DMS53 treated with DMSO at 0.1 percent for 48 hours (cell line): ENCODE results near the gene PPP2R1B.
"Not testable (repeated sequence)": the region's sequence is repeated elsewhere in the genome, so short reads cannot be mapped to it uniquely, and the experiment has no call there.

ENCODE experiments used
- DNase-seq: peaks from one replicate; lab custom pipeline; 2025; ENCODE audit not compliant: unreplicated experiment; lab: John Stamatoyannopoulos, UW

The PPP2R1B gene

DNA sequence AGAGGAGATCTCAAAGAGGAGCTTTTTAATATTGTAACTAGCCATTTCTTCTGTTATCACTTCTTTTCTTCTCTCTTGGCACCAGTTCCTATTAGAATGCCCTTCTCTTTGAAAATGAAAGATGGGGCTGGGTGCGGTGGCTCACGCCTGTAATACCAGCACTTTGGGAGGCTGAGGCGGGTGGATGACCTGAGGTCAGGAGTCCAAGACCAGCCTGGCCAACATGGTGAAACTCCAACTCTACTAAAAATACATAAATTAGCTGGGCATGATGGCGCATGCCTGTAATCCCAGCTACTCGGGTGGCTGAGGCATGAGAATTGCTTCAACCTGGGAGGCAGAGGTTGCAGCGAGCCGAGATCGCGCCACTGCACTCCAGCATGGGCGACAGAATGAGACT, 18.1 kb upstream of the PPP2R1B start:
- DNase-seq = not testable (repeated sequence)

DNA sequence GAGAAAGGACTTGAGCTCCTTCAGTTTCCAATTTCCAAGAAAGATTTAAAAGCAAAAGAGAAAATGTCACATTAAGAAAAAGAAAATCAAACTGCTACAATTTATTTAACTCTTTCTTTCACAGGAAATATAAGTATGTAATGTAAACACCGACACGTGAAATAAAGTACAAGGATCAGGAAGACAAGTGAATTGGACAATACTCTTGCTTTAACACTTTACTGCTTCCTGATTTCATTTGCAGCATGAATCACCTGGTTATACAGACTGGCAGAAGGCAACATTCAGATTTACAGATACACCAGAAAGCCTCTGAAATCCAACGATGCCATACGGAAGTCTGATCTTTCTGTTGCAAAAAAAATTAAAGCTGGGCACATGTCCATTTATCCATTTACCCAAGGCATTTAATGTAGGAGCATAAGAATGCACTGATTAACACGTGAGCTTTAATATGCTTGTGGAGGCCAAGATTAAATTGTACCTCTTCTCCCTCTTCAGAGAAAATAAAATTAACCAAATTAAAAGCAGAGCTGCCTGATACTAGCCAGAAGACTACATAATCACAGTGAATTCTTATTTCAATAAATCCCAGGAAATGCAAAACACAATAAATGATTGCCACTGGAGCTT, 16.0 kb upstream of the PPP2R1B start:
- no peak for DNase-seq

DNA sequence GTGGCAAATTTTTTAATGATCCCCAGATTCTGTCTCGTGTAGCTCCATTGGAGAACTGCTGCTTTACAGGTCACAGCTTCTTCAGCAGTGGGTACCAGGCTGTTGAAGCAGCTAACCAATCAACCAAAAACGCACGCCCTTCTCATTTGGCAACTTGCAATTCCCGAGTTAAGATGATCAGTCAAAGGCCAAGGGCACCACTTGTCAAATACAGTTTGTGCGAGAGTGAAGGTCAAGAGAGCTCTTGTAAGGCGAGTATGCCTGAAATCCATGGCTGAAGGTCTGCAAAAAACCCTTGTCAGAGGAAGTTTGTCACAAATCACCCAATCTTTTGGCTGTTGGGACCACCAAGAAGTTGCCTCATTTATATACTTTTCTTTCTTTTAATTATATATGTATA, 12.9 kb upstream of the PPP2R1B start:
- no peak for DNase-seq

DNA sequence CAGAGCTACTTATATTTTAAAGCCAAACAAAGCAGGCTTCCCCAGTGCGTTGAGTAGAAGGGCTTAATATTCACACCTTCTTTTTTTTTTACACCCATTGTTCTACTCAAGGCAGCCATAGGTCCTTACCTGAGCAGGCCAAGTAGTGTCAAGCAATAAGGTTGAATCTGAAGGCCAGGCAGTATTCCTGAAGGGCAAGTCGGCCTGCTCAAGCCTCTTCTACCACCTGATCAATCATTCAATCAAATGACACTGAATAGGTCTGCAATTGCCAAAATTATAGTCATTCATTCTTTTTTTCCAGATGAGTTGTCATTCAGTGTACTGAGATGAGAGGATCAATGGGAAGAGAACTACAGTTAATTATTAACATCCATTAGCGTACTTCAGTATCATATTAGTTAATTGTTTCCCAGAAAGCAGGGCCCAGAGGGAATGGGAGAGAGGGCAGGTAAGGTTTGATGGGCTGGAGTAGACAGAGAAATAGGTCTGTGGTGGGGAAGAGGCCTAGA, 11.9 kb upstream of the PPP2R1B start:
- DNase-seq = peak; percentile 12

DNA sequence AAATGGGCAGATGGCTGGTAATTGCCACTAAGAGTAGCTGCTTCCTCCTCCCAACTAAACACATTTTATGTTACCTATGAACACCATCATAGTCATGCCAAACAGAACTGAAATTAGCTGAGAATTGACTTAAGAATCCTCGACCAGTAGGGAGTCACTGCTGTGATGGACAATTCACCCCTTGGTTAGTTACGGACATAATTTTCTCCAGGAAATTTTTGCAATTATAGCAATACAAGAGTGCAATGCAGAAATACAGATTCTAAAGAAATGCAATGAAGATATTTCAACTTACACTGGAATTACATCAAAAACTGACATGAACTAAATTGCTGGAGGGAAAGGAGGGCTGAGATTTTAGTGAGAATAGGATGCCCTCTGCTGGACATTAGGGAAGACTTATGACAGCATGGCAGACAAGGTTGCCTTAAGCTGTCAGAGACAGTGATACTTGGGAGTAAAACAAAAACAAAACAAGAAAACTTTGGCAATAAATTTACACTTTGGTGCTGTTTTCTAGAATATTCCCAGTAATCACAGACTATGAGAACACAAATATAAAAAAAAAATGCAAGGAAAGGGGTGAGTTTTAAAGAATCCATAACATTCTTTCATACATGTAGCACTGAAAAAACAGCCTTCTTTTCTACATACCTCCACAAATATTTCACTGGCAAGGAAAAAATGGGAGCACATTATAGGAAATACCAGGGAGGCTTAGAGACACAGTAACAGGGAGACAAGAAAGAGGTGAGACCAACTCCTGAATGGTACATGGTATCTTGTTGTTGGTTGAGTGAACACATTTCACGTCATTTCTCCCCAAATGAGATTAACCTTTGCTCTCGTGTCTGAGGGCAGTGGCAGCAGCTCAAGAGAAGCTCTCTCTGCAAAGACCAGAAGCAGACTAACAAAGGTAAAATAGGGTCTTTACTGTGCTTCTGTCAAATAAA, 11.2 kb upstream of the PPP2R1B start:
- DNase-seq = peak; percentile 64

DNA sequence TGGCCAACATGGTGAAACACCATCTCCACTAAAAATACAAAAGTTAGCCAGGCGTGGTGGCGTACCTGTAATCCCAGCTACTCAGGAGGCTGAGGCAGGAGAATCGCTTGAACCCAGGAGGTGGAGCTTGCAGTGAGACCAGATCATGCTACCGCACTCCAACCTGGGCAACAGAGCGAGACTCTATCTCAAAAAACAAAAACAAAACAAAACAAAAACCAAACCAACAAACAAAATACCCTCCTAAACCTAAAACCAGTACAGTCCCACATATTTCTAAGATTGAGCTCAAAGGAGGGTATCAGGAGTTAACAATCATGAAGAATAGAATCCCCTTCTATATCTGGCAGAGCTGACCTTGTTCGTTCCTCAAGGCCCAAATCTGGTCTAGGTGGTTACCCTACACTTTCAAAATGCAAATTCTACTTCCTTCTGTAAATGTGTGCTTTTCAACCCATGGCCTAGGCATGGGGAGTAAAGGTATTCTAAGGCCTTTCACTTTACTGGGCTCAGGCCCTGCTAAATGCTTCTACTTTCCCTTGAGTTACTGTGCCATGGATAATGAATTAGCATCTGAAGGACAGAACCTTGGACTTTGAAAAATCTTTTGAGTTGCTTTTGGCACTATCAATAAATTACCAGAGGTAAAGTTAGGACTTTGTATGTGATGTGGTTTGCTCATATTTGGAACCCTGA, 10.4 kb upstream of the PPP2R1B start:
- no peak for DNase-seq

DNA sequence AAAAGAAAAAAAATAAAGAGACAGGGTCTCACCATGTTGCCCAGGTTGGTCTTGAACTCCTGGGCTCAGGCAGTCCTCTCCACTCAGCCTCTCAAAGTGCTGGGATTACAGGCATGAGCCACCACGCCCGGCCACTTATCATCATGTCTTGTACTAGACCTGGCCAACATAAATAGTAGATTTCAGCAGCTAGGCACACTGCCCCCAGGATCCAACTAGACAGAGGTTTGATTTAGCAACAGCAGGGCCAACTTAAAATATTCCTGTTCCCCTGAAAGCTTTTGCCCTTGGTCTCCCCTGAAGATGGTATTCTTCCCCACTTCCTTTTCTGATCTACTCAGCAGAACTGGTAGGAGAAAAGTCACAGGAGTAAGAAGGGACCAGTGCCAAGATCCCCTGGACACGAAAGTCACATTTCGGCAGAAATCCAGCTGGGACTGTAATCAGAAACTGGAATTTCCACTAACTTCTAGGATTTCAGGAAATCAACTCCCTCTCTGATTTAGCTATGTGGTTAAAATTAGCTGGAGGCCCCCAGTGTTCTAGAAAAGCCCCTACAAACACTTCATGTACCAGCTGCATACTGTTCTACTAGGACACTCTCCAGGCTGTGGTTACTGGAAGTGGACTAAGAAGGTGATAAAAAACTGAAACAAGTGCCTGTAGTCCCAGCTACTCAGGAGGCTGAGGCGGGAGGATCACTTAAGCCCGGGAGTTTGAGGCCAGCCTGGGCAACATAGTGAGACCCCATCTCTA, 8.9 kb upstream of the PPP2R1B start:
- no peak for DNase-seq

DNA sequence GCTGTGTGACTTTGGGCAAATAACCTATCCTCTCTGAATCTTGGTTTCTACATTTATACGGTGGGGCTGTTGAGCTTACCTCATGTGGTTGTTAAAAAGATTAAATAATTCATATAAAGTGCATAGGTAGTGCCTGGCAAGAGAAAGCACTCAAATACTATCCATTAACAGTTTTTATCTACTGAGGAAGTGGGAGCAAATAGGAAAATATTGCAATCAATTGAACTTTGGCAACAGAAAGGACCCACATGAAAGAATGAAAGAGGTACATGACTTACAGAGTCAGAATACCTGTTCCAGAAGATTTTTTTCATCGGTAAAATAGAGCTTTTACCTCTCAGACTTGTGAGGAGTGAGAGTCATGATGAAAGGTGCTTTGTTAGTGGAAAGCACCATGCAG, 6.3 kb upstream of the PPP2R1B start:
- no peak for DNase-seq

DNA sequence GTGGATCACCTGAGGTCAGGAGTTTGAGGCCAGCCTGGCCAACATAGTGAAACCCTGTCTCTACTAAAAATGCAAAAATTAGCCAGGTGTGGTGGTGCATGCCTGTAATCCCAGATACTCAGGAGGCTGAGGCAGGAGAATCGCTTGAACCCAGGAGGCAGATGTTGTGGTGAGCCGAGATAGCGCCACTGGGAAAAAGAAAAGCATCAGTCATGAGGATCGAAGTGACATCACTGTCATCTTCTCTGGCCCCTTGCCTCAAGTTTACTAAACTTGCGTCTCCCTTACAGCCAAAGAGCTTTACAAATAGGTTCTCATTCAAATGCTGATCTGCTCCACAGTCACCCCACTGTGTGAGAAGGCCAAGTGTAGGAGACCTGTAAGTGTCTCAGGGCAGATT, 5.0 kb upstream of the PPP2R1B start:
- DNase-seq = not testable (repeated sequence)

DNA sequence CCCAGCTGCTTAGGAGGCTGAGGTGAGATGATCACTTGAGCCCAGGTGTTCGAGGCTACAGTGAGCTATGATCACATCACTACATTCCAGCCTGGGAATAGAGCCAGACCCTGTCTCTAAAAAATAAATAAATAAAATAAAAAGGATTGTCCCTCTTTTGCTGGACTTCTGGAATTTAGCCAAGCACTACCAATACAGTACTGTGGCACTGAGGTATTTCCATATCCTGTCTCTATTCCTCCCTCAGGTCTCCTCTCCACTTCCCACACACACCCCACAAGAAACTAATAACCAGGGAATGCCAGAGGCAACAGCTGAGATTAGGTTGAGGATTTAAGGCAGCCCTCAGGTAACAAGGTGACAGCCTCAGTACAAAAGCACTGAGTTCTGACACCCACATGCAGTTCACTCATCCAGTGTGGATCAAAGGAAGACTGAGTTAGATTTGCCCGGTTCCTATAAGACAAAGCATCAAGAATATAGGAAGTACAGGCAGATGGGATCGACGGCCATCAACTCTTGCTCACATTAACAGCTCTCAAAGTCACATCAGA, 4.5 kb upstream of the PPP2R1B start:
- no peak for DNase-seq

DNA sequence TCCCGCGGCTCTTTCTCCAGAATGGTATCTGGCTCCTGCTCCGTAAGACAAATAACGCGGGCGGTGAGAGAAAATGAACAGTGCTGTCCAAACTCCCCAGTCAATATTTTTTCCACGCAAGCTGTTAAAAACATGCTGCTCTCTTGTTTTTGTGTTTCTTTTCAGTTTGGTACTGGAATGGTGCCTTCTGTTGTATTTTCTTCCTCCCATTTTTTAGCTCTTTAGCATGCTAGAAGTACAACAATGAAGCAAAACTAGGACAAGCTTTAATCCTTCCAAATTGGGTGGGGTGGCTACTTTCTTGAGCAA, 599 bp upstream of the PPP2R1B start:
- DNase-seq = peak; percentile 49

DNA sequence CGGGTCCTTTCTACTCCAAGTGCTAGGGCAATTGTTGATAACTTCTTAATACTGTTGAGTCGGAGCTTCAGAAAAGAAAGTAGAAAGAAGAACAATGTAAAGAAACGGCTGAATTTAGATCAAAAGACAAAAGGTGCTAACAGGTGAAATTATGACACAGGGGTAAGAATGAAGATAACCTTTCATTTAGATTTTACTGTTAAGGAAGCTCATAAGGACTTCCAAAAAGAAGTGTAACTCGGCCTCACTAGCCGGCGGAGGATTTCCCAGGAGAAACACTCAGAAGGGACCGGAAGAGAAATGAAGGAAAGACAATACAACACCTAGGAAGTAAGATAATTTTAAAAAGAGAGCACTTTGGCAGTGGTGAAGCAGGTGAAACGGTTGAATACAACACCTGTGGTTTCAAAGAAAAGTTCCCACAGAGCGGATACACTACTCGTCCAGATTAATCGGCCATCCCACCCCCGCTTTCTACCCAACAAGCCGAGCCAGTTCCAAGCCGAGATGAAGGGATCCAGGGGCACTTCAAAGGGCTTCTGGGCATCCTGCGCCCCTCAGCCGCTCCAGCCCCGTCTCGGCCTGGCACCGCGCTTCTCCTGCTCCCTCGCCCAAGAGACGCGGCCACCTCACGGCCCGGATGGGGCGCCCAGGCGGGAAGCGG, 737 bp downstream of the PPP2R1B start:
- DNase-seq = no peak

DNA sequence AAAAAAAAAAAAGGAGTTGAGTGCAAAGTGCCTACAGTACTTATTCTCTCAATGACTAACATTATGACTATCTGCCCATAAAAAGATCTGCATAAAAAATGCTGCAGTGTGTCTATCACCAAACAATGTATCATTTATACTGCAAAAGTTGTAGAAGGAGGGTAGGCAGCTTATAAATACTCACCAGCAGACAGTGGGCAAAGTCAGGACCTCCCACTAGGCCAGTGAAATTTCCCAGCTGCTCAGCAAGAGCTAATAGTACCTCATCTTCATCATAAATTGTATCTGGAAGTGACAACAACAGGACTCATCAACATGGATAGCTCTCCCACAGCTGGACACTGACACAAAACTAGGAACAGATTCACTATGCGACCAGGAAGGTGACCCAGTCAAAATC, 1.6 kb downstream of the PPP2R1B start:
- no peak for DNase-seq

DNA sequence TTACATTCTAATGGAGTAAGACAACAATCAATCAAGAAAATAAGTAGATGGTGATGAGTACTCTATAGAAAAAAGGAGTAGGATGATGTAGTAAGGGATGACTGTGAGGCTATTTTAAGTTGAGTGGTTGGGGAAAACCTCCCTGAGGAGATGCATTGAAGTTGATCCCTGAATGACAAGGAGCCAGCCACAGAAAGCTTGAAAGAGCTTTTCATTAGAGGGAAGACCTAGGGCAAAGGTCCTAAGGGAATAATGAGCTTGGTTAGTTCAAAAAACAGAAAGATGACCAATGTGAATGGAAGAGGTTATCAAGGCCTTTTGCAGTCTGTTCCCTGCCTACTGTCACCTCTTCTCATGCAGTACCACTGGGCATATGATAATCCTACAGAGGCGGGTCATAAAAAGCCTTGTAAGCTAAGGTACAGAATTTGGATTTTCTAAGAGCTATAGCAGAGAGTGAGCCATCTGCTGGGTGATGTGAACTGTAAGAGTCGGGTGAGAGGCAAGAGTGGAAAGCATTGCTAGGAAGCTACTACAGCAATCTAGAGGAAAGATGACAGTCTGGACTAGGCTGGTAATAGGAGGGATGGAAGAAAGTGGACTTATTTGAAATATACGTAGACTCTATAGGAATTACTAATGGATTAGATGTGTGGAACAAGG, 3.1 kb downstream of the PPP2R1B start:
- no peak for DNase-seq

DNA sequence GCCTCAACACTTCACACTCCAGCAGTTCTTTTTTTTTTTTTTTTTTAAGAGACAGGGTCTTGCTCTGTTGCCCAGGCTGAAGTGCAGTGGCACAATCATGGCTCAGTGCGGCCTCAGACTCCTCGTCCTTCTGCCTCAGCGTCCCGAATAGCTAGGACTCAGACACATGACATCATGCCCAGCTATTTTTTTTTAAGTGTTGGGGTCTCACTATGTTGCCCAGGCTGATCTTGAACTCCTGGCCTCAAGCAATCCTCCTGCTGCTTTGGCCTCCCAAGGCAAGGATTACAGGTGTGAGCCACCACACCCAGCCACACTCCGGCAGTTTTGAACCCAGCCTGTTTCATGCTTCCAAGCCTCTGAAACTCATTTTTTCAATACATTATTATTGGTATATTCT, 3.7 kb downstream of the PPP2R1B start:
- DNase-seq = no peak

DNA sequence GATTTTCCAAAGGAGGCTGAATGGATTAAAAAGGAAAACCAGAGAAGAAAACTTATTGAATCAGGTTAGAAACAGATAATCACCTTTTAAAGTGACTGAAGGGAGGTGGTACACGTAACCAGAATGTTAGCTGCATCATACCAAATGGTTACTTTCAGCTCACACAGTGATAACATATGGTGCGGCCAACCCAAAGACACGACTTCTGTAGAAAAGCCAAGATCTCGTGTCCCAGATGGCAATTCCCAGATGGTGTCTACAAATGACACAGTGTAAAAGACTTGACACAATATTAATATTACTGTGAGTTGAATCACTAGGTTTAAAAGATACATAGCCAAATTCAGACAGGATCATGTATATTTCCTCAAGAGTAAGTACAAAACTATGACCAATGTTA, 5.2 kb downstream of the PPP2R1B start:
- no peak for DNase-seq

DNA sequence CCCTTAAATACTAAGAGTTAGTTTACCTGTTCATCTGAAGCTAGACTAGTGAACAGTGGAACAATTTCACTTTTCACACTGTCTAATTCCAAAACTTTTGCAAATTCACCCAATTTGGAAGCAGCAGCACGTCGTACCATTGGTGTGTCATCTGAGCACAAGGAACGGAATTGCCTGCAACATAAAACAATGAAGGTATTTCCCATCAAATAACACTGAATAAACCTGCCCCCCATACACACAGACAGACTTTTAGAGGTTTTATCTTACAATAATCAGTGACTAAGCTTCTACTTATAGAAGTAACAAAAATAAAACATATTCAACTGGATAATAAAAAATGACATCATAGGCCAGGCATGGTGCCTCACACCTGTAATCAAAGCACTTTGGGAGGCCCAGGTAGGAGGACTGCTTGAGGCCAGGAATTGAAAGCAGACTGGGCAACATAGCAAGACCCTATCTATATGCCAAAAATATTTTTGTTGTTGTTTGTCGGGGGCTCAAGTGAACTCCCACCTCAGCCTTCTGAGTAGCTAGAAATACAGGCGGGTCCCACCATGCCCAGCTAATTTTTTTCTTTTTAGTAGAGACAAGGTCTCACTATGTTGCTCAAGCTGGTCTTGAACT, 6.3 kb downstream of the PPP2R1B start:
- DNase-seq = no peak

DNA sequence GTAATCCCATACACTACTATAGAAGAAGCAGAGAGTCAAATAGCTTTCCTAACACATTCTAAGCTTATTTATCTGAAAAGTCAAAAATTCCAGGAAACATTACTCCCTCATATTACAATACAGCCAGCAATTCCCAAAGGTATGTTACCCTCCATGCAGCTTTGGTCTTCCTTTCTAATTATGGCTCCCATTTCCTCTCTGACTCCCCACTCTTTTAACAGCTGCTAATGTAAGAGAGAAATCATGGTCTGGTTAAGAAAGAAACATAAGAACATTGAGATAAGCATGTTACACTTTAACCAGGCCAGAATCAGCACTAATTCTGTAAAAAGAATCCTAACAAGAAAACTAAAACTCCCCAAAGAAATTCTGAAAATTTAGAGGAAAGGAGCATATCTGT, 6.8 kb downstream of the PPP2R1B start:
- no peak for DNase-seq

DNA sequence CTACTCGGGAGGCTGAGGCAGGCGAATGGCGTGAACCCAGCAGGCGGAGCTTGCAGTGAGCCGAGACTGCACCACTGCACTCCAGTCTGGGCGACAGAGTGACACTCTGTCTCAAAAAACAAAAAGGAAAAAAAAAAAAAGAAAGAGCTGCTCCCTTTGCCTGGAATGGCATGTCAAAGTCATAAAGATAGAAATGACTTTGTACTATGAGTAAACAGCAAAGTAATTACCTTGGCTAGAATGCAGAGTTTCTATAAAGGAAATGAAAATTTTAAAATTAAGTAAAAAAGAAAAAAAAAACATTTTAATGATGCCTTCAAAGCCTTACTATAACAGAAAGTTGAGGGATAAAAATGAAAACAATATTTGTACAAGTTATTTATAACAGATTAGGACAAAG, 10.1 kb downstream of the PPP2R1B start:
- no peak for DNase-seq
